ENCODE data around the gene SIX4. TPM values are rescaled to one million over a fixed set of nuclear protein-coding genes. Genes with fewer than 3 reads are reported as not detected.

The SIX4 gene
- total RNA-seq, 1 donor from 2014 or later, result 5.2 TPM

DNA sequence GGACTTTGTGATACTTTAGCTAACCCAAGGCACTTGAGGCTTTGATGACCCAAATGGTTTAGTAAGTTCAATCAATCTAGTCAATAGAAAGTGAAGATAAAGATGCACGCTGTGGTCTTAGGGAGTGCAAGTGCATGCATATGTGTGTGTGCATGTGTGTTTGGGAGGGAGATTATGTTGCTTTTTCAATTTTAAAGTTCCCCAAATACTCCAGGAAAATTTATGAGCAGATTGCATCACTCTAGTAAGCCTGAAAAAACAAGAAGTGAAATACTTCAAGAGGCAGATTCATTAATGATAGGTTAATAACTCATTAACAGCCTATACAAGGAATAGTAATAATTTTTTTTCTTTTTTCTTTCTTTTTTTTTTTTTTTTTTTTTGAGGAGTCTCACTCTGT lies 62.4 kb downstream of the SIX4 start:
- H3K4me3 Mint-ChIP-seq, result no peak overlapping the region
- no peaks in the 10 kb centered on the region for H3K36me3 Mint-ChIP-seq (ENCODE audit: low read depth)
- DNase-seq (ENCODE audit: low read depth, low spot score), result no peak
- no peak overlapping the region for H3K27ac Mint-ChIP-seq (ENCODE audit: unreplicated experiment)
- H3K27me3 Mint-ChIP-seq (ENCODE audit: low read depth), result peaks cover 69% of the 10 kb centered on the region
- peaks cover 26% of the 10 kb centered on the region for H3K4me1 Mint-ChIP-seq
- no peaks in the 10 kb centered on the region for H3K9me3 Mint-ChIP-seq
- TF ChIP-seq, protein P1, sequence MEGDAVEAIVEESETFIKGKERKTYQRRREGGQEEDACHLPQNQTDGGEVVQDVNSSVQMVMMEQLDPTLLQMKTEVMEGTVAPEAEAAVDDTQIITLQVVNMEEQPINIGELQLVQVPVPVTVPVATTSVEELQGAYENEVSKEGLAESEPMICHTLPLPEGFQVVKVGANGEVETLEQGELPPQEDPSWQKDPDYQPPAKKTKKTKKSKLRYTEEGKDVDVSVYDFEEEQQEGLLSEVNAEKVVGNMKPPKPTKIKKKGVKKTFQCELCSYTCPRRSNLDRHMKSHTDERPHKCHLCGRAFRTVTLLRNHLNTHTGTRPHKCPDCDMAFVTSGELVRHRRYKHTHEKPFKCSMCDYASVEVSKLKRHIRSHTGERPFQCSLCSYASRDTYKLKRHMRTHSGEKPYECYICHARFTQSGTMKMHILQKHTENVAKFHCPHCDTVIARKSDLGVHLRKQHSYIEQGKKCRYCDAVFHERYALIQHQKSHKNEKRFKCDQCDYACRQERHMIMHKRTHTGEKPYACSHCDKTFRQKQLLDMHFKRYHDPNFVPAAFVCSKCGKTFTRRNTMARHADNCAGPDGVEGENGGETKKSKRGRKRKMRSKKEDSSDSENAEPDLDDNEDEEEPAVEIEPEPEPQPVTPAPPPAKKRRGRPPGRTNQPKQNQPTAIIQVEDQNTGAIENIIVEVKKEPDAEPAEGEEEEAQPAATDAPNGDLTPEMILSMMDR (conservative IDR thresholded peaks at IDR 0.05), result no peak

Other genes starting within 250 kb of the SIX4 start
- gene C14orf39, start 238.3 kb downstream of the SIX4 start, total RNA-seq, result 0.56 and 1.4 TPM in 2 replicates
- not detected in 2 replicates for gene SIX6, start 215.2 kb downstream of the SIX4 start, total RNA-seq
- gene SIX1, start 74.9 kb downstream of the SIX4 start, total RNA-seq, result 0.44 and 0.48 TPM in 2 replicates
- gene MNAT1, start 10.4 kb upstream of the SIX4 start, total RNA-seq, result 34.4 and 39.1 TPM in 2 replicates

Measured in neural crest cell (in vitro differentiated cells).